Skin of body (tissue), 2 donors: ENCODE data around the gene ARMH3. TPM values are rescaled to one million over a fixed set of nuclear protein-coding genes. Genes with fewer than 3 reads are reported as not detected.

Source experiments
- DNase-seq: peaks from one replicate; lab custom pipeline; 2025; lab: John Stamatoyannopoulos, UW
- total RNA-seq: library from RNA; depleted of rRNA; stranded (reverse); fragments of >200 nt; gene quantifications from one replicate; pipeline ENCODE4 v1.2.3, GENCODE V29; 2014

ARMH3 gene
- total RNA-seq, 1 donor from 2014 or later = 16.6 TPM

GRCh38 chr10:101874252-101874651 is 181.7 kb downstream of the ARMH3 start:
- DNase-seq = no peak

GRCh38 chr10:101867931-101868330 is 188.0 kb downstream of the ARMH3 start:
- DNase-seq = peak; percentile 74

DNA sequence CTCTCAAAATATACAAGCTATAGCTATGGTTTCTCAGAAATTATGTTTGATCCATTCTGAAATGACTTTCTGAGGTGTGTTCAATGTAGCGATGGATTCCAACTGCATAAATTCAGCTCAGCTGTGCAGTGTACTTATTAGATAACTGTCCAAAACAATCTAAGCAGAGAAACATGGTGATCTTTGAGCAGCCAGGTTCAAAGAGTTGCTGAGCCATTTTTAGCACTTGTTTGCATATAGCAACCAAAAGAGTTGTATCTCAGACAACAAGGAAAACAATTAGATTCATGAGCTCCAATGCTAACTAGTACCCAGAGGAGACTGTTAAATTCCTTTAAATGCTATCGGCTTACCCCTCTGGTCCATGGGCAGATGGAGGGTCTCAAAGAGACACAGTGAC is 196.4 kb downstream of the ARMH3 start:
- DNase-seq = no peak

- DNase-seq = no peak
Observed at GRCh38 chr10:101858723-101859500, 197.1 kb downstream of the ARMH3 start.

- no peak for DNase-seq
Observed at GRCh38 chr10:101857802-101858476, 198.0 kb downstream of the ARMH3 start.

DNA sequence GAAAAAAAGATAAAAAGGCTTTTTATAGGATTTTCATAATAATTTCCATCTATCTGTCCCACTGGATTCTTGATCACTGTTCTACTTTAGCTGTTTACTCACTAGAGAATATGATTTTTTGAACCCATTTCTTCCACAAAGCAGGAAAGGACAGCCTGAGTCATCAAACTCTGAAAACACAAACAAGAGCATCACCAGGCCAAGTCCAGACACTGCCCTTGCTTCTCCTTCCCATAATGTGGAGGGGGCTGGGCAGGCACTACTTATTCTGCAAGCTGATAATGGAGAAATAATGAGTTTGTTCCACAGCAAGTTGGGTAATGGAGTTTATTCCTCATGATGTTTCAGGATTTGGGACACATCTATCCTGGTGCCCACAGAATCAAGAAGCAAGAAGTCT is 199.3 kb downstream of the ARMH3 start:
- no peak for DNase-seq

DNA sequence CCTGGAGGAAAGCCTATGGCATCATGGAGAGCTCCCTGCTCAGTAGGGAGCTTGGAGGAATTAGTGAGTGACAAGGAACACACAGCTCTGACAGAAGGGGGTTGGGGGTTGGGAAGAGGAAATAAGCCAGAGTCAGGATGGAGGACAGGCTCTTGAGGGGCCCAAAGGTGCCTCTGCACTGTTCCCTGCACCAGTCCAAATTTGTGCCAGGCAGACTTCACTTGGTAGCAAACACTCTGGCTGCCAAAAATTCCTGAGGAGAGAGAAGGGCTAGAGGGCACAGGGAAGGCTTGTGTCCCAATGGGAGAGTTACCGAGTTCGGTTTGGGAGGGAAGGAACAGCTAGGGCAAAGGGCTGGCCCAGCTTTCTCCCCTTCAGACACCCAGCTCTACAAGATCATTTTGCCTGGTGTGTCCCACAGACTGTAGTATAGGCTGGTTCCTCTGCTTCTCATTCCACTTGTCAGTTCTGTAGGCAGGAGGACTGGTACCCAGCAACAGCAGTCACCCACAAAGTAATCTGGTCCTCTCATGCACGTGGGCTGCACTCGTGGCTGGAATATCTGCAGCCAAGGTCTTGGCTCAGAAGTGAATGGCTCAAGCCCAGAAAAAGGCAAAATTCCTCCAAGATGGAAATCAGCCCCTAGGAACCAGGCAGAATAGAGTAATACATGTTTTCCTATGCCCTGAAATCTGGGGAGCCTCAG is 204.4 kb downstream of the ARMH3 start:
- DNase-seq = no peak

GRCh38 chr10:101850749-101851148 is 205.2 kb downstream of the ARMH3 start:
- no peak for DNase-seq

DNA sequence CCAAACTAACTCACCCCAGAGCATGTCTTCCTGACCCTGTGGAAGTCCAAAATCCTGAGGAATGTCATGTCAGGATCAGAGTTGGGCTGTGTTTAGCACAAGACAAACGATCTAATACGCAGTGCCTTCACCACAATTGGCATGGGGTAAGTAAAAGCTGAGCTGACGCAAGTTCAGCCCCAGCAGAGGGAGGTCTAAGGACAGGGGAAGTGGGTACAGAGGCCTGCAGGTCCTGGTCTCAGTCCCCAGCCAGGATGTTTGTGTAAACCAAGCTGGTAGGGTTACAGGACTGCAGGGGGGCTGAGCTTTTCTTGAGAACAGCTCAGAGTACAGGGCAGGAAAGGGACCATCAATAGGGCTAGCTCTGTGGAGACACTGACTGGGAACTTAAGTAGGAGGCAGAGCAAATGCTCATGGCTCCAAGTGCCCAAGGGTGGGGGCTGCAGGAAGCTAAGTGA is 207.1 kb downstream of the ARMH3 start:
- no peak for DNase-seq

DNA sequence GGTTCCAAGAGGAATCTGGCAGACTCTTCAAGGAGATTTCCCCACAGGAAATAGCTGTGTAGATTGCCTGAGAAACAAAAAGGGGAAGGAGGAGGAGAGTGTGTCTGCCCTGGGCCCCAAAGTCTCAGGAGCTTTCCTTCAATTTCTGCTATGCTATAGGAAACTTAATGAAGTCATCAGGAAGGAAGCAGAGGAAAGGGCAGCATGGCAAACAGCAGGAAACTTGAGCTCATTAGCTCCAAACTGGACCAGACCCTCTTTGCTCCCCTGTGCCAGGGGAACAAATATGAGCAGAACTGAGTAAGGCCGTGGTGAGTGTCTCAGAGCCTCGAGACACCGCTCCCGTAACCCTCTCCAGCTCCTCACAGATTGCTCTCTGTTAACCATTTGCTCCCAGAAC is 207.6 kb downstream of the ARMH3 start:
- DNase-seq = peak; percentile 27

GRCh38 chr10:101845893-101846292 is 210.1 kb downstream of the ARMH3 start:
- DNase-seq = no peak

GRCh38 chr10:101843032-101844021 is 212.6 kb downstream of the ARMH3 start, which contains the start of gene KCNIP2:
Gene KCNIP2, minus strand, starts transcription at chr10:101843800. Its CDS starts 232 bp downstream, at chr10:101843568.
- DNase-seq = no peak

DNA sequence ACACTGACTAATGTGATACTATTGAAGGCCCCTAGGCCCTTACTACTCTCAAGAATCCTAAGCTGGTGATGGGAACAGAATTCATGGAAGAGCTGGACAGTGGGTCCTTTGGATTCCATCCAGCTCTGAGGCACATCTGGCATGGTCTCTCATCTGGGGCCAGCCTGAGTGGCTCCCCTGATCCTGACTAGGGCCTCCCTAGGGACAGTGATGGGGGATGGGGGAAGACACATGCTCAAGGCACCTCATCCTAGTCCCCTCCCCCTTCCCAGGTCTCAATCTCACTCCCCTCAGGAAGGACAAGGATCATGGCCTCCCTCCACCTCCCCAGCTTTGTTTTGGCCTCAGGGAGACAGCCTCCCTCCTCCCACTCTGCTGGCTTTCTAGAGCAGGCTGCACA is 214.1 kb downstream of the ARMH3 start:
- no peak for DNase-seq

GRCh38 chr10:101840741-101841453 is 215.1 kb downstream of the ARMH3 start:
- peak; percentile 79 for DNase-seq

DNA sequence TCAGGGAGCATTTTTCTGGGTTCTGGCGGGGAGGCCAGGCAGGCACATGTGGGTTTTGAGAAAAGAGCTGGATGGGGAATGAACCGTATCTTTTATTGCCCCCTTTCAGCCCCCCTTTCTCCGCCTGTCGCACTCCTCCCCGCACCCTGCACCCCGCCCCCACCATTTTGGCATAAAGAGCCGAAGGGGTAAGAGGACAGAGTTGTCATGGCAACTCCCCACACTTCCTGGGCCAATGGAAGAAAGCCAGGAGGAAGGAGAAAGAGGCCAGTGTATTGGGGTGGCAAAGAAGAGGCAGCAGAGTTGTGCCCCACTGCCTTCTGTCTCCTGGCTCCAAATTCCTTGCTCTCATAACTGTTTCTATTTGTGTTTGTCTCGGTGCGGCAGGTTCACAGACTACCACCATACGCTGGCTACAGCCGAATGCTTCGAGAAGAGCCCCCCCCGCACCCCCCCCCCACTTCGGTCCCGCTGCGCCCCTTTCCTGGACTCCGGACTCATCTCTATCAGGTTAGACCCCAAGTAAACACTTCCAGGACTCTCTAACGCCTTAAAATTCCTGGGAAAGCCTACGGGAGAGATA is 215.8 kb downstream of the ARMH3 start:
- DNase-seq = no peak

DNA sequence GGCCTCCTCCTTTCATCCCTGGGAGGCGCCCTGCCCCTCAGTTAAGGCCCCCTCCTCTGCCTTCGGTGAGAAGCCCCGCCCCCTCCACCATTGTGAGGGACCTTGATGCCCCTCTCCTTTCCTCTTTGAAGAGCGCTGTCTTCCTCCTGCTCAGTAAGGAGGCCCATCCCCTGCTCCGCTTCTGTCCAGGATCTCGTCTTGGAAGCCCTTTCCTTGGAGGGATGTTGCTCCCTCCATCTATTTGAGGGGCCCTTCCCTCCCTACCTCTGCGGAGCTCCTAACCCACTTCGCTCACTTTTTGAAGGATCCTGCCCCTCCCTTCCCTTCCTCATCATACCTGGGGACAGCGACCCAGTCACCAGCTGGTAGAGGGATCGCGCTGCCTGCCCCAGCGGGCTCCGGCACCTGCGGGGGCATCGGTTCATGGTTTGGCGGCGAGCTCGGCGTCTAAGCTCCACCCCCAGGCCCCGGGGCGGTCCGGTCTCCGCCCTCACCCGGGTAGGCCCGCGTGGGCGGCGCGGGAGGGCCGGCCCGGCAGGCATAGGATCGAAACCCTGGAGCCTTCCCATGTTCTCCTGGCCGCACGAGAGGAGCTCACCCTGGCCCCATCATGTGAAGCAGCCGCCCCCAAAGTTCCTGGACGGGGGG is 216.4 kb downstream of the ARMH3 start:
- DNase-seq = no peak

DNA sequence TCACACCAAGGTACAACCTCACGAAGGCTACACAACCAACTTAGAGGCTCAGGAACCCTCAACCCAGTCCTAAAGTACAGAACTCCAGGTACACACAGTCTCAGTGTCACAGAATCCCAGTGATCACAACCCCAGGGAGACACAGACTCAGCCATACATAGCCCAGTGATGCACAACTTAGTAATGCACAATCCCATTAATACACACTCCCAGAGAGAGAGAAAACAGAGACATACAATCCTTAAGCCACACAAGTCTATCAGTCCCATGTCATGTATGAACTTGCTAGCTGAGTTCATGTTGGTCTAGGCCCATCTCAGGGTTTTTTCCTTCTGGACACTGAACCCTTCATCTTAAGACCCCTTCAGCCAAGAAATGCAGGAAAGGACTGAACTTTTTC is 217.0 kb downstream of the ARMH3 start:
- DNase-seq = no peak

- DNase-seq = no peak
Observed at GRCh38 chr10:101838416-101838970, 217.5 kb downstream of the ARMH3 start.

GRCh38 chr10:101837748-101838147 is 218.2 kb downstream of the ARMH3 start:
- no peak for DNase-seq
